HG02938 (cell line): Measurements from ENCODE around the gene CTNNB1.
A peak's percentile ranks its signal among the peaks of the same experiment; 100 is the strongest.

Source experiments
- ATAC-seq: cut with Tn5 transposase; IDR thresholded peaks from one replicate; pipeline ENCODE4 v1.9.1; 2021; ENCODE audit warnings: mild to moderate bottlenecking, moderate library complexity; ENCODE audit not compliant: unreplicated experiment

CTNNB1 gene

DNA sequence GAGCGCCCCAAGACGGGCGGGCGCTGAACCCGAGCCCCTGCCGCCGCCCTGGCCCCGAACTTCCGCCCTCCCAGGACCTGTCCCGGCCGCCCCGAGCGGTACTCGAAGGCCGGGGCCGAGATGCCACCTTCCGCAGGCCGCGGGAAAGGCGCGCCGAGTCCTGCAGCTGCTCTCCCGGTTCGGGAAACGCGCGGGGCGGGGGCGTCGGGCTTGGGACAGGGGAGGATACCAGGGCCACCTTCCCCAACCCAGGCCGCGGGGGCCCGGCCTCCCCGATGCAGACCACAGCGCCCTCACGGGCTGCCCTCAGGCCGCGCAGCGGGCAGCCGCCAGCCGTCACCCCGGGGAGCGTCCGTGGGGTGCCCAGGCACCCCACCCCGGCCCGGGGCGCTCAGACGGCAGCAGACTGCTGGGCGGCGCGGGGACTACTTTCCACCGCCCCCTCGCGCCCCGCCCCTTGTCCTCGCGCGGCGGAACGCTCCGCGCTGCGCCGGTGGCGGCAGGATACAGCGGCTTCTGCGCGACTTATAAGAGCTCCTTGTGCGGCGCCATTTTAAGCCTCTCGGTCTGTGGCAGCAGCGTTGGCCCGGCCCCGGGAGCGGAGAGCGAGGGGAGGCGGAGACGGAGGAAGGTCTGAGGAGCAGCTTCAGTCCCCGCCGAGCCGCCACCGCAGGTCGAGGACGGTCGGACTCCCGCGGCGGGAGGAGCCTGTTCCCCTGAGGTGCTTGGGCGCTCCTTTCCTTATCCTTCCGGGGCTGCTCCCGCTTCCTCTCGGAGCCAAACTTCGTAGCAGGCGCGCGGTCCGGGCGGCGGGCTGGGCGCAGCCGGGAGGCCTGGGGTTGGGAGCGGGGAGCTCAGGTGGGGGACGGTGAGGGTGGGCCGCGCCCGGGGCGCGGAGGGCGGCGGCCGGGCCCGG lies at the start of gene CTNNB1:
Gene CTNNB1, plus strand, starts transcription at position 556 of the 916 bp plus-strand sequence. CDS start 24,564 bp downstream, outside the sequence.
- ATAC-seq: peak; percentile 76

DNA sequence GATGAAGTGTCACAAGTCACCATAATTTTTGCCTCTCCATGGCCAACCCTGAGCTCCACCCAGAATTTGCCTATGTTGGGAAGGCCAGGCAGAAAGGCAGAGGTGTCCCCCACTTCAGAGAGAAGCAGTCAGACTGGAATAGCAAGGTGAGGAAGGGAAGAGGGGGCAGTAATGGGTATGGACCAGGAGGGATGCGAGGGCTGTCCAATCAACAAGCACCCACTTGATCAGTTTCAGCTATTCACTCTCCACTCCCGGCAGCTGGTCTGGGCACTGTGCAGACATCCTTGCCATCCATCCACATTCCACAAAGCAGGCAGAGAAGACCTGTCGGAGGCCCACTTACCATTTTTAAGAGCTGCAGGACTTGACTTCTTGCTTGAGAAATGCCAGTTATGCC lies 43.5 kb upstream of the CTNNB1 start:
- no peak for ATAC-seq

DNA sequence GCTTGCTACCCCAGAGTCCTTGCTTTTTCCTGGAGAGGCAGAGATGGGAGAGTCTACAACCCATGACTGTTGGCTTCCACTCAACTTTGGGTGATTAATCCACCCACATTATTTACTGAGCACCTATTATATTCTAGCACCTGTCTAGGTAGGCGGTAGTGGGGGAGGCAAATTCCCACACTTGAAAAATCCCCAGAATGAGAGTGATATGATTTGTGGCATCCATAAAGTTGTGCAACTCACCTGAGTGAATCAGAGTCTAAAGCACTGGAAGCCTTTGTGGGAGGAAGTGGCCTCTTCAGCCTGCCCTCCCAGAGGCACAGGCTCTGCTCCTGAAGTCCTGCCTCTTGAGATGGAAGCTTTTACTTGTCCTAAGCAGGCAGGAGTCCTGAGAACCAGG lies 40.4 kb upstream of the CTNNB1 start:
- ATAC-seq: no peak

DNA sequence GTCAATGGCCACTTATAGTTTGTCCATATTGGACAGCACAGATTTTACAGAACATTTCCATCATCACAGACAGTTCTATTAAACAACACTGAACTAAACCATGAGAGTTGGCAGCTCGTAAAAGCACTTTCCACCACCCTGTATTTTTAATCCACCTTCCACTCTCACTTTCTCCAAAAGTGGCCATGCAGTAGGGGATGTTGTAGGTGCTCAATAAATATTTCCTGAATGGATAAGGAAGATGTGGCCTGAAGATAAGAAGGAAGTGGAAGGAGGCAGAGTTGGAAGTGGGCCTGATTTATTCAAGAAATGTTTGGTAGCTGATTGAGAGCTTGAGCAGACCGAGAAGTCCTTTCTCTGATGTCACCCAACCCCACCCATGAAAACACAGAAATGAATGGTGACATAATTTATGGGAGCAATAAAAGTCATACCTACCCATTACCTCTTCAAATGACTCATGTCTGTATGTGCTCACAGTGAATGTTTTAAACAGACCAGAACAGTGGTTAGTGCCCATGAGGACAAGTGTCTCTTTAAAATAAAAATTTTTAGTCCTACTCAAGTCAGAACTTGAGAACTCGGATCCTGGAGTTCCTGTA lies 39.6 kb upstream of the CTNNB1 start:
- ATAC-seq: no peak

DNA sequence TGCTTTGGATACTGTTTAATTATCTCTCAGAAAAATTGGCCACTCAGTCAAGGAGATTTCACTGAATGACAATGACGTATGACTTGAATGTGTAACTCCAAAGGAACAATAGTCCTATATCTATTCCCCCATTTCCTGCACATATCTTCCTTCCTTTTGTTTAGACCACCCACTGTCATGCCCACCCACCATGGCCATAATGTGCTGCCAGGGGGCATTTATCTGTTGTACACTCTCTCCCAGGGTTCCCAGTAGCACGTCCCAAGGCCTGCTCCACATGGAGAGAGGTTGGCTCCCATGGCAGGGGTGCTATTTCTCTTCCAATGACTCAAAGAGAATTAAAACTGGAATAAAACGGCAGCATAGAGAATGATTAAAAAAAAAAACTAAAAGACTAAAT lies 36.8 kb upstream of the CTNNB1 start:
- no peak for ATAC-seq

DNA sequence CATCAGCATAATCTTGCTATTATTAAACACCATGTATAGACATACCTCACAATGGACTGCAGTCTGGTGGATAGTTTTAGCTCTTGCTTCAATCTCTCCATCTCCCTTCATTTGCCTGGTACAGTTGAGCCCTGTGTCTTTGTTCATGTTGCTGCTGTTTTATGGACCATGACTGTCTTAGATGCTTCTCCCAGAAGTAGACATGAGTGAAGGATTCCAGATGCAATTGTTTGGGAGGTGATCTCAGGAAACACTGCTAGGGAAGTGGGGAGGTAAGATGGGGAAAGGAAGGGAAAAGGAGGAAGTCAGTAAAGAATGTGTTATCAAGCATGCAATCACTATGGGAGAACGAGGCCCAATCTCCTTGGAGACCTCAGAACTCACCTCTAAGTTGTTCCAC lies 36.3 kb upstream of the CTNNB1 start:
- no peak for ATAC-seq

DNA sequence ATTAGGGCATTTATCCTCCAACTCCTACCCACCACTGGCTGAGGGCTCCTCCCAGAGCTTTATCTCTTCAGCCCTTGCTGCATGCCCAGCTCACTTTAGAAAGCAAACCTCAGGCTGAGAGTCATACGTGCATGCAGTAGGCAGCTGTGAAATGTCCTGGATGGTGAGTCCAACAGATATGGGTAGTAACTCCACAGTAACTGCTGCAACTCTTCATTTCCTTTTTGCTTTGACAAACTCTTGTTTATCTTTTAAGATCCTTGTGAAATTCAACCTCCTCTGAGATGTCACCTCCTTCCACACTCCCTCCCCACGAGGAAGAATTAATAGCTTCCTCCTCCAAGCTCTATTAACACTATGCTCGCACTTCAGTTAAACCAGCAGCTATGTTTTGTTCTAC lies 35.9 kb upstream of the CTNNB1 start:
- no peak for ATAC-seq

DNA sequence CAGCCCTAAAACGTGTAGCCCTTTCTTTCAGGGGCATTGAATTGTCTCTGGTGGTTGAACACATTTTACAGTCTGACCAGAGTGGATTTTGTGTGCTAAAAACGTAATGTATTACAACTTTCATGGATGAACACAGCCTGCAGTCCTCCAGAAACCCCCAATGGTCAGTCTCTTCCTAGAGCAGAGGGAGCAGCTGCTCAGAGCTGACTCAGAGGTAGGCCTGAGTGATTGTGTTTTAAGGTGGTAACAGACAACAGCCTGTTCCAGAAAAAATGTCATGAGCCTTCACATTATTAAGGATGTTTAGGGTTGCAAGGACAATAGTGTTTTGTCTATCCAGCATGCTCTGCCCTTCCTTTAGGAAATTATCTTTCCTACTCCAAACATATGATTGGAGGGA lies 34.5 kb upstream of the CTNNB1 start:
- no peak for ATAC-seq

DNA sequence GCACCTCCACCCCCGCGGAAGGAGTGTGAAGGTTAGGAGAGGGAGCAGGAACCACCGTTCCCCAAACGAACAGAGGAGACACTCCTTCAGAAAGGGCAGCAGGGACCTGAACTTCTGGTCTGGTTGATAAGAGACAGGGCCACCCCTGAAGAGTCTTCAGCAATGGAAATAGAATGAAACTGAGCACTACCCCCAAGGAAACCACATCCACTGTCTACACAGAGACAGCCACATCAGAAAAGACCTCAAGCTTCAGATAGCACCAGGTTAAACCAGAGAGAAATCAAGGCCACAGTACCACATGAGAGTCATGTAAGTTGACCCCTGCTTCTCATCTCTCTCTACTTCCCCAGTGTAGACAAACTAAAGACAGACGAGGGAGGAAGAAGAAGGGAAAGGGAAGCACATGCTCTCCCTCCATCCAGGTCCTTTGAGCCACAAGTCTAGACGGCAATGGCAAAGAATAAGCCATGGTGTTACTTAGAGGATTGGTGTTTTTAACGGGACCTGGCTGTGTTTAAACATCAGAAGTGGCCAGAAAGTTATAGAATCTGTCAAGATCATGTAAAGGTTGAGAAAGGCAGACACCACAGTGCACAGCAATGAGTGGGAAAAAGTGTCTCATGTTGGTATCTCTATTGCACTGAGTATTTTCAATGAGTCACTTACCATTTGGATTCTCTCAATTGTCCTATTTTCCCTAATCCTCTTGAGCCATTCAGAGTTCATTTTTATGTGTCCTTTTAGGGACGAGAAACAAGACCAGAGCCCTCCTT lies 31.4 kb upstream of the CTNNB1 start:
- ATAC-seq: no peak

DNA sequence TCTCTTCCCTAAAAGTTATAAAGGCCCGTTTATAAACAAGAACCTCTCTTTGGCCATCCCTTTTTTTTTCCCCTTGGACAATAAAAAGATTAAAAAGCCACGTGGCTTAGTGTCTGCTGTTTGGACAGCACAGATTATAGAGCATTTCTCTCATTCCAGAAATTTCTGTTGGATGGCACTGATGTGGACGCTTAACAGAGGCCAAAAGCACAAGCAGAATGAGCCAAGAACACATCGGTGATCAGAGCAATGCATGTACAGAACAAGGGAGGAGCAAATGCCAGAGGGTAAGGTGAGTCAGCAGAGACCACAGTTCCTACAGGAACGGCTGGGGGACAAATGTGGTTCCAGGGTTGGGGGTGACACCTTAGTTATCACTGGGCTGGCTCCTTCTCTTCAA lies 30.3 kb upstream of the CTNNB1 start:
- ATAC-seq: no peak

DNA sequence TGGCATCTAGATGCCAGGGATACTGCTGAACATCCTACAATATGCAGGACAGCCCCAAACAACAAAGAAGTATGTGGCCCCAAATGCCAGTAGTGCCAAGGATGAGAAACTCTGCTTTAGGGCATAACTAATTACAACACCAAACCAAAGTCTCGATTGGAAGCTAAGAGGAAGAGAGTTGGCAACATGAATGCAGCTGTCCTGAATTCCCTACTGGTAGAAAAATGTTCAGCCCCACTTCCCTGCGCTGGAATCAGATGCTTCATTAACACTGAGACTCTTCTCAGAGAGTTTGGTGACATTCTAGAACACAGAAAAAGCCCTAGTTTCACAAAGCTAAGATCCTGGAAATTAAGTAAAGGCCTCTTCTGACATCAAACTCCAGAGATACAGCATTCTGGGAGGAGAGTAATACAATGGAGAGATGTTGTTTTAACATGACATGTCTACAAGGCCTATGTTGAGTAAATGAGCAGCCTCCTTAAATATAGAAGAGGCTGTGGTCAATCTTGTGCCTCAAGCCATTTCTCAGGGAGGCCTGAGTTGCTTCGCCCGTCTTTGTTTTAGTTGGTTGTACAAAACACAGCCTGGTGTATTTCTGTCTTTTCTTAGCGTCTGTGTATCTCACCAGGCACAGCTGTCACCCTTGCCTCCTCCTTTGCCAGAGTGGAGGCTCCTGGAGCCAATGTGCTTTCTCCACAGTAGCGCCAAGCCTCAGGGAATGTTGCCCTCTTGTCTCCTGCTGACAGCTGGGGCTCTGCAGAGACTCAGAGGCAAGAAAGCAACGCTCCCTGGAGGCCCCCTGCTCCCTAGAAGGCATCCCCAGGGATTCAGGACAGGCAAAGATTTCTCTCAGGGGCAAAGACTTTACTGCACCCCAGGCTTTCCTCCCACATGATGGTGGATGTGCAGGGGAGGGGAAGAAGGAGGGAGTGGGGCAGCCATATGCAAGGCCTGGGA lies 25.1 kb upstream of the CTNNB1 start:
- ATAC-seq: no peak

DNA sequence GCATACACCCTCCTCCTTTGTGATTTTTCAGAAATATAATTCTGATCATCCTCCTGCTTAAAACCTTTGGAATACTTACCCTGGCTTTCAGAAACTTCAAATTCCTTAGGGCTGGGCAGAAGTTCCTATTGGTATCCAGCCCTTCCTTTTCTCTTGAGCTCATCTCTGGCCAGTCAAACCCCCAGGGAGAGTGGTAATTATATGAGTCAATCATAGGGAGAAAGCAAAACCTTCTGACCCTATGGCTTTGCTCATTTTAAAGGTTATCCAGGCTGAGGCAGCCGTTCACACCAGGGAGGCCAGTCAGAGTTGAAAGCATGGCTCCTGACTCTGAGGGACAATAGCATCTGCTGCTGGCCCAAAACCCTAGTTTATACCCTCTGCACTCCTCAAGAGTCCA lies 23.9 kb upstream of the CTNNB1 start:
- ATAC-seq: no peak

DNA sequence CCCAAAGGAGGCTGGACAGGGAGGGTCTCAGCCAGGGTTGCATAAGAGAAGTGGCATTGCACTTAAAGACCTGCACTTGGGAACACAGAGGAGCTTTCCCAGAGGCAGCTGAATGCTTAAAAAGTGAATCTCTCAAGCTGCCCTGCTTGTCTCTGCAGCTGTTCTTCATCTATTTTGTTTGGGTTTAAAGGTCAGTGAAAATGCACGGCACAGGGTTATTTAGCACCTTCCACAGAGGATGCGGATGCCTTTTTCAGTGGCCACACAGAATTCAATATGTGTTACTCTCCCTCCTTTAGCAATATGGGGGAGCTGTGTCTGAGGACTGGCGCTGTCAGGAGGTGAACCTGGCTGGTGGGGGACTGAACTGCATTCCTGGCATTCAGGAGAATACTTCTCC lies 22.7 kb upstream of the CTNNB1 start:
- ATAC-seq: no peak

DNA sequence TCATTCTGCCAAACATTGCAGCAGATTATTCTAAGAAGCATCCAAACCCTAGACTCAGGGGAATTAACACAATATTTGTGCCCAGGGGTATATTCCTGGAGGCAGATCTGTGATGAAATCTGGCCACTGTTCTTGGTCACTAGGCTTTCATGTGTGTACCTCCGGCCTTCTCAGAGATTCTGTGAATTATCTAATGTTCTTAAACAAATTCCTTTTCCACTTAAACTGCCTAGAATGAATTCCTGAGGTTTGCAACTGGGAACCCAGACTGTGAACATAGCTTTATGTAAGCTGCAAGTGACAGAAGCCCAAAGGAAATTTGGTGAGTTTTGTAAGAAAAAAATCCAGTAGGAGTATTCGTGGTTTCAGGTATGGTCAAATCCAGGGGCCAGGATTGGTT lies 20.7 kb upstream of the CTNNB1 start:
- no peak for ATAC-seq

DNA sequence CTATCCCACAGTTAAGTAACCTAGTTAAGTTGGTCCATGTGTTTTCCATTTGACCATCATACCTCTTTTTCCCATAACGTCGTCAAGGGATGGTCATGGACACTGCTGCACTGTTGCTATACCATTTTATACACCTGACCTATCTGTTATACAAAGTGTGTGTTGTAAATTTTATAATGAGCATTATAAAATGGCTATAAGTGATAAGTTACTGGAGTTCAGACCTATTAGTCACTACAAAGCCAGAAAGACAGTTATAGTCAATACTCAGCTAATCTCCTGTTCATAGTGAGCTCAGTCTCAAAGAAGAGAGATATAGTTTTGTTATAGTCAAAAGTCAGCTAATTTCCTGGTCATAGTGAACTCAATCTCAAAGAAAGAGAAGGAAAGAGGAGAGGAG lies 18.9 kb upstream of the CTNNB1 start:
- ATAC-seq: no peak

DNA sequence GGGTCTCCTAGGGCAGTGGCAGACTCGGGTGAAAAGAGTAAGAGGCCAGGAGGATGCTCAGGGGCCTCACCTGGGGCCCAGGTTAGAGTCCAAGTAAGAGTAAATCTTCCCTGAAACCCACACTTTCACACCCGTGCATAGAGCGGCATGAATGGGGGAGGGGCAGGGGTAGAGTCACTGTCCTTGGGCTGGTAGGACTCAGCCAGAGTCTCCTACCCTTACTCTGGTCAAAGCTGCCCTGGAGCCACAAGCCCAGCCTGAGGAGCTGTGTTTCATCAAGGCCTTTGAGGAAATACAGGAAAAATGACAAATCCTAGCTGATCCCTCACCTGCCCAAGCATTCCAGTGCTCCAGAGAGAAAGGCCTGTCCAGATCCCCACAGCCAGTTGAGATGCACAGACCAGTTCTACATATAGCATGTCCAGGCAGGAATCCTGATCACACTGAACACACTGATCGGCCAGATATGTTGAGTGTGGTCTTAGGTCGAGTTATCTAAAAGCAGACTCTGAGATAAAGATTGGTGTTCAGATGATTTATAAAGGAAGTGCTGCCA lies 16.7 kb upstream of the CTNNB1 start:
- ATAC-seq: no peak

DNA sequence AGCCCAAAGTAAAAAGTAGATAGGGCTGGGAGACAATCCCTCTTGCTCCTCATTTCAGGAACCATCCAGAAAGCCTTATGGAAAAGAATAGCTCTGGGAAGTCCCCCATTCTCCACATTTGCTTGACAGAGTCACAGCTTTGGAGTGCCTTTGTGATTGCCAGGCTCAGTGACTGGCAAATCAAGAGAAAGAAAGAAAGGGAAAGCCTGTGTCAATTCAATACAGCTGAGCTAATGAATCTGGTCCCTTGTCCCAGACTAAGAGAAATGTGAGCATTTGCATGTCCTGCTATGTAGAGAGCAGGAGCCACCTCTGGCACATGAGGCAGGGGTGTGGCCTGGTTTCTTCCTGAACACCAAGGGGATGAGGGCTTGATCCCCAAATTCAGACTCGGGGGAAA lies 14.9 kb upstream of the CTNNB1 start:
- ATAC-seq: no peak

DNA sequence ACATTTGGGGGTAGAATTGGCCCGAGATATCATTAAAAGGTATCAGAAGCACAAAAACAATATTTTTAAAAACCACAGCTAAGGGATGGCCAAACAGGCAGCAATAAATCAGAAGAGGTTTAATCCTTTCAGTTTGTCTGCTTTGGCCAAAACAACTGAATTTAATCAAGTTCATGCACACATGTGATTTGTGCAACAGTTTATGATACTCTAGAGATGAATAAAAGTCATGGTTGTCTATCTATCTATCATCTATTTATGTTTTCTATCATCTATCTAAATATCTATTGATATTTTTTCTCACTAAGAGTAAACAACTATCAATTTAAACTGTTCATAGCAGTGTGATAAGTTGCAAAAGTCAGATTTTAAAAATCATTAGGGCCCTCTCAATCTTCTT lies 13.0 kb upstream of the CTNNB1 start:
- no peak for ATAC-seq

DNA sequence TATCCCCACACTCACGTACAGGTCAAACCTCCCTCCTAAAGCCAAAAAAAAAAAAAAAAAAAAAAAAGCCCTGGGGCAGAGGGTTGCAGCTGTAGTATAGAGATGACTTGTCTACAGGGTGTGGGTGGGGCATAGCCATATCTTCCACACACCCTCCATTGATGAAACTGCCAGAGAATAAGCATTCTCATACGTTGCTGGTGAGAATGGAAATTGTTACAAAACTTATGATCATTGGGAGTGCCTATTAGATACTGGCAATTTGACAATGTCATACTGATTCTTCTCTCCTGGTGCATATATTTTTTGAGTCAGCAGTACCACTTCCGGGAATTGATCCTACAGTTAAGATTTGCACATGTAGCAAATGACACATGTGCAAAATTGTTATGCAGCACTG lies 11.0 kb upstream of the CTNNB1 start:
- ATAC-seq: no peak
